ENCODE results near the gene HJURP.

The HJURP gene

DNA sequence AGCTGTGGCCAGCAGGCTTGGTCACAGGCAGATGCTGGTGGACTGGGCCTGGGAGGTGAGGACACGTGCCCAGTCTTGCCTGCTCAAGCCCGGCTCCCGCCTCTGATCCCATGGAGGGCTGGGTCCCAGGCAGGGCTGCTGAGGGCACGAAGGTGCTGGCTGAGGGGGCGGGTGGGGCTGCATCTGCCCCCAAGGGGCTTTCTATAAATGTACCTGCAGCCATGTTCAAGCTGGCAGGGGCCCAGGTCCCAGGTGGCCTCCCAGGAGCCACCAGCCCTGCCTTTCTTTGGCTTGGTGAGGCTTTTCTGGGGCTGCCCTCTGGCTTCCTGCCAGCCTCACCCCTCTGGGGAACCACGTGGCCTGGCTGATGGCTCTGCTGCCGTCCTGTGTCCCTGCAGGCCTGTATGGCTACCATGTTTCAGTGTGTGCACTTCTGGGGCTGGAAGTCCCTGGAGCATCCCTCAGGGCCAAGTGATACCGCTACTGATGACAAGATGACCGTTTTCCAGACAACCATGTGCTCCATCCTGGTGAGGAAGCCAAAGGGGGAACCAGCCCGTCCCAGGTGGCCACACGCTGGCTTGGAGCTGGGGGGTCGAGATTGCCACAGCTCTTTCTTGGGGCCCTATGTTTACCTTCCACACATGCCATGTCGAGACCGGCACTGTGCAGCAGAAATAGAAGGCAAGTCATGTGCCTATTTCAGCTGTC, 23.2 kb downstream of the HJURP start:
- H3K27me3 ChIP-seq (ENCODE audit: insufficient read depth, low read depth, severe bottlenecking) = no peaks in the 10 kb centered on the region
- no peak for DNase-seq
- H3K4me3 ChIP-seq (ENCODE audit: low read depth, low read length) = no peak overlapping the region
- H3K27ac ChIP-seq = no peak overlapping the region
- H3K9me3 ChIP-seq (ENCODE audit: severe bottlenecking) = no peaks in the 10 kb centered on the region
- TF ChIP-seq, protein P1, sequence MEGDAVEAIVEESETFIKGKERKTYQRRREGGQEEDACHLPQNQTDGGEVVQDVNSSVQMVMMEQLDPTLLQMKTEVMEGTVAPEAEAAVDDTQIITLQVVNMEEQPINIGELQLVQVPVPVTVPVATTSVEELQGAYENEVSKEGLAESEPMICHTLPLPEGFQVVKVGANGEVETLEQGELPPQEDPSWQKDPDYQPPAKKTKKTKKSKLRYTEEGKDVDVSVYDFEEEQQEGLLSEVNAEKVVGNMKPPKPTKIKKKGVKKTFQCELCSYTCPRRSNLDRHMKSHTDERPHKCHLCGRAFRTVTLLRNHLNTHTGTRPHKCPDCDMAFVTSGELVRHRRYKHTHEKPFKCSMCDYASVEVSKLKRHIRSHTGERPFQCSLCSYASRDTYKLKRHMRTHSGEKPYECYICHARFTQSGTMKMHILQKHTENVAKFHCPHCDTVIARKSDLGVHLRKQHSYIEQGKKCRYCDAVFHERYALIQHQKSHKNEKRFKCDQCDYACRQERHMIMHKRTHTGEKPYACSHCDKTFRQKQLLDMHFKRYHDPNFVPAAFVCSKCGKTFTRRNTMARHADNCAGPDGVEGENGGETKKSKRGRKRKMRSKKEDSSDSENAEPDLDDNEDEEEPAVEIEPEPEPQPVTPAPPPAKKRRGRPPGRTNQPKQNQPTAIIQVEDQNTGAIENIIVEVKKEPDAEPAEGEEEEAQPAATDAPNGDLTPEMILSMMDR (IDR thresholded peaks at IDR 0.05; ENCODE audit: low read depth, low read length) = no peak
- H3K36me3 ChIP-seq = peaks cover 21% of the 10 kb centered on the region

DNA sequence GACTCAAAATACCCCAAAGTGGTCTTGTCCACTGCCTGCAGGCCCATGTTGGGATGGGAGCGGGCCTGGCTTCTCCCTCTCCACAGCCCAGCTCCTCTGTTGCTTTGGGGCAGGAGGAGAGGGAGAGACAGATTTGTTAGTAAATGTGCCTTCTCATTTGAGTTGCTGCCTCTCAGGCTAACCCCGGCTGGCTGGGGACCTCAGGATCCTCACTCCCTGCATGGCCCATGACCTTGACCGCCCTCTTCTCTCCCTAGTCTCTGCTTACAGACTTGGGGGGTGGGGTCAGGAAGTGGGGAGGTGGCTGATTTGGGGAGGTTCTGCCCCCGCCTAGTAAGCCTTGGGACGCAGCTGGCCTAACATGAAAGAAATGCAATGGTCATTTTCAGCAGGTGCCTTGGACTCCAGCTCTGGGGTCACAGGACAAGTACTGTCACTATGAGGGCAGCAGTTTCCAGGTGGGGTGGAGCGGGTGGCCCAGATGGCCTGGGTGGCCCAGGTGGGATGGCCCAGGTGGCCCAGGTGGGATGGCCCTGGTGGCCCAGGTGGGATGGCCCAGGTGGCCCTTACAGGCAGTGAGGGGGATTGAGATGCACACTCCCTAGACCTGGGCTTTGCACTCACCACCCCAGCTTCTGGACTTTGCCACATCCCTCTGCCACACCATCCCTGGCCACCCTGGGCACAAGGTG, 24.1 kb downstream of the HJURP start:
- H3K36me3 ChIP-seq = peaks cover 13% of the 10 kb centered on the region
- no peaks in the 10 kb centered on the region for H3K9me3 ChIP-seq (ENCODE audit: severe bottlenecking)
- no peak overlapping the region for H3K4me3 ChIP-seq (ENCODE audit: low read depth, low read length)
- TF ChIP-seq, protein P1 (IDR thresholded peaks at IDR 0.05; ENCODE audit: low read depth, low read length) = no peak
- H3K27me3 ChIP-seq (ENCODE audit: insufficient read depth, low read depth, severe bottlenecking) = no peaks in the 10 kb centered on the region
- H3K27ac ChIP-seq = no peak overlapping the region
- DNase-seq = no peak

DNA sequence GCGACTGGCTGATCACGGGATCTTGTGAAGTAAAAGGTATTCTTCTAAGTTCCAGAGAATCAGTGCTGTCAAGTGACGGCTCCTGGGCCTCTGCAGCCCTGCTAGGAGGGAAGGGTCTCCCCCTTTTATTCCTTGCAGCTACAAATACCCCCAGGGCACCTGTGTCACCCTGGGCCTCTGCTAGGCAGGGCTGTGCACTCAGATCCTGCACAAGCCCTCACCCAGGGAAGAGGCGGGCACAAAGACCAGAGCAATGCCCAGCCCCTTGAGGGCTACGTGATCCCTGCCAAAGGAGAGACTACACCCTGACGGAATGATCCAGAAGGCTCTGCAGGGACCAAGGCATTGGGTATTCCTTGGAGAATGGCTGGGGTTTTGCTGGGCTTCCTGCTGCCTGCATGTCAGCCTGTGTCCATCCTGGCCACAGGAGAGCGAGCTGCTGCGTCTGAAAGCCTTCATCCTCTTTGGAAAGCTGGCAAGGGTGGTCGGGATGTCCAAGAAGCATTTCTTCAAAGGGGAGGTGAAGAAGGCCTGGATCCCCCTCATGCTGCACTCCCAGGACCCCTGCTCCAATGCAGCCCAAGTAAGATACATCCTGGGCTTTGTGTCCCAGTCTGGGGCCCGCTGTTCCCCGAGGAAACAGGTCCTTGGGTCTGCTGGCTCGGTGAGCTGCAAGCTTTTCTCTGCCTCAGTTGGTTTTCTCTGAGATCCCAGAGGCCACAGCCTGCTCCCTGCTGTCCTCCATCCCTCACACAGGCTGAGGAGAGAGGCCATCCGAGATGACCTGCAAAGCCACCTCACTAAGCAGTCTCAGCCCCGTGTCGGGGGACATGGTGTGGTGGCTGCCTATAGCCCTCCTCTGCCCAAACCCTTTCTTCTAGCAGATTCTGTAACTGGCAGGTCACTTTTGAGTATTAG, 24.9 kb downstream of the HJURP start:
- Histone ChIP-seq H3K27ac (no peak overlapping the region), H3K4me3 (ENCODE audit: low read depth, low read length) (no peak overlapping the region), H3K27me3 (ENCODE audit: insufficient read depth, low read depth, severe bottlenecking) (no peaks in the 10 kb centered on the region), H3K36me3 (peaks cover 5% of the 10 kb centered on the region), H3K9me3 (ENCODE audit: severe bottlenecking) (no peaks in the 10 kb centered on the region)
- DNase-seq = peak; percentile 1
- TF ChIP-seq, protein P1 (IDR thresholded peaks at IDR 0.05; ENCODE audit: low read depth, low read length) = no peak

GRCh38 chr2:233828546-233829192, 25.7 kb downstream of the HJURP start:
- DNase-seq = peak; percentile 5
- Histone ChIP-seq H3K36me3 (no peaks in the 10 kb centered on the region), H3K27ac (no peak overlapping the region), H3K9me3 (ENCODE audit: severe bottlenecking) (no peaks in the 10 kb centered on the region), H3K4me3 (ENCODE audit: low read depth, low read length) (no peak overlapping the region), H3K27me3 (ENCODE audit: insufficient read depth, low read depth, severe bottlenecking) (no peaks in the 10 kb centered on the region)
- TF ChIP-seq, protein P1 (IDR thresholded peaks at IDR 0.05; ENCODE audit: low read depth, low read length) = no peak

DNA sequence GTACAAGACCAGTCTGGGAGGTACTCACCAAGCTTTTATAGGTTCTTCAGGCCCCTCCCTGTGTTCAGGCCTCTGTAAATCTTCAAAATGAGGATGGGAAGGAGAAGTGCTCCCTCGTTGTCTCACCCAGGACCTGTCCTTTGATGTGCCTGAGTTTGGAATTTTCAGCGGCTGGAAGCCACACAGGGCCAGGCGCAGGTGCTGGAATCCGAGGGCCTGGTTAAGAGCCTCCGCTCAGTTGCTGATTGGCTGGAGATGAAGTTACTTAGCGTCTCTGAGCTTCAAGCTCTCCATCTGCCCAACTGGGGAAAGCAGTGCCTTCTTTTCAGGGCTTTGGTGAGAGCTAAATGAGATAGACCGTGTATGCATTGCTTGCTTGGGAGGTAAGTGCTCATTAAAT, 30.0 kb downstream of the HJURP start:
- Histone ChIP-seq H3K27me3 (ENCODE audit: insufficient read depth, low read depth, severe bottlenecking) (no peaks in the 10 kb centered on the region), H3K4me3 (ENCODE audit: low read depth, low read length) (no peak overlapping the region), H3K36me3 (no peaks in the 10 kb centered on the region), H3K9me3 (ENCODE audit: severe bottlenecking) (no peaks in the 10 kb centered on the region), H3K27ac (no peak overlapping the region)
- peak; percentile 3 for DNase-seq
- TF ChIP-seq, protein P1 (IDR thresholded peaks at IDR 0.05; ENCODE audit: low read depth, low read length) = no peak
